GM10847 (cell line): Measurements from ENCODE around the gene TMX3.

Experiments used
- POLR2A ChIP-seq: IDR thresholded peaks from 2 replicates; pipeline ENCODE4 v1.6.1; 2011; ENCODE audit not compliant: insufficient read length; ENCODE audit errors: extremely low read depth

The TMX3 gene, protein sequence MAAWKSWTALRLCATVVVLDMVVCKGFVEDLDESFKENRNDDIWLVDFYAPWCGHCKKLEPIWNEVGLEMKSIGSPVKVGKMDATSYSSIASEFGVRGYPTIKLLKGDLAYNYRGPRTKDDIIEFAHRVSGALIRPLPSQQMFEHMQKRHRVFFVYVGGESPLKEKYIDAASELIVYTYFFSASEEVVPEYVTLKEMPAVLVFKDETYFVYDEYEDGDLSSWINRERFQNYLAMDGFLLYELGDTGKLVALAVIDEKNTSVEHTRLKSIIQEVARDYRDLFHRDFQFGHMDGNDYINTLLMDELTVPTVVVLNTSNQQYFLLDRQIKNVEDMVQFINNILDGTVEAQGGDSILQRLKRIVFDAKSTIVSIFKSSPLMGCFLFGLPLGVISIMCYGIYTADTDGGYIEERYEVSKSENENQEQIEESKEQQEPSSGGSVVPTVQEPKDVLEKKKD

DNA sequence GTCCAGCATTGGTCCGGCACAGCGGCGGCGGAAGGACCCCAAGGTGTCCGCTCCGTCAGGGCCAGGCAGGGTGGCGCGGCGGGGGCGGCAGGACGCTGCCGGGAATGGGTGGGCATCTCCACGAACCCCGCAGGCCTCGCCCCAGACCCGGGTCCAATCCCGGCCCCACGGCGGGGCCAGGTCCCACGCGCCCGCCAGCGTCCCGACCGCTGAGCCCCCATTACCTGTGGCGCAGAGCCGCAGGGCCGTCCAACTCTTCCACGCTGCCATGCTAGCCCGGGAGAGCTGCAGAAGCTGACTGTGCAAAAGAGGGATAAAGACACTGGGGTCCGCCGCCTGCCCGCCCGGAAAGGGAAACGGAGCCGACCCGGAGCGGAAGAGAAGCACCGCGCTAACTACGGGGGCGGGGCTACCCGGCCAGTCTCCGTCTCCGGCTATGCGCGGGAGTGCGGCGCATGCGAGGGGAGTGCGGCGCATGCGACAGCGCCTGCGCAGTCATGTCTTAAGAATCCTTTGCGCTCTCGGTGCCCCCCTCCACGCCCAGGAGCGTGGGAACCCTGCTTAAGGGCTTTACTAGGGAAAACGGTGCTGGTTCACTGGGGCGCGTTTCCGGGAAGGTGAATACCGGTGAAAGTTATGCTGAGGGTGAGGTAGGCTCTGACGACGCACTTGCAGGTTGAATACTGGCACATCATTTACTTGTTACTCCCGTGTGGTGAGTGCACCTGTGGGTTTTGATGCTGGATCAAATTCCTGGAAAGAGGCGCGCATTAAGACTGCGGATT, at the start of gene TMX3:
Gene TMX3 (minus strand): TSS at position 397 of the 785 bp plus-strand sequence. CDS start 127 bp downstream, at position 270.
- TF ChIP-seq POLR2A, result peak; percentile 72

DNA sequence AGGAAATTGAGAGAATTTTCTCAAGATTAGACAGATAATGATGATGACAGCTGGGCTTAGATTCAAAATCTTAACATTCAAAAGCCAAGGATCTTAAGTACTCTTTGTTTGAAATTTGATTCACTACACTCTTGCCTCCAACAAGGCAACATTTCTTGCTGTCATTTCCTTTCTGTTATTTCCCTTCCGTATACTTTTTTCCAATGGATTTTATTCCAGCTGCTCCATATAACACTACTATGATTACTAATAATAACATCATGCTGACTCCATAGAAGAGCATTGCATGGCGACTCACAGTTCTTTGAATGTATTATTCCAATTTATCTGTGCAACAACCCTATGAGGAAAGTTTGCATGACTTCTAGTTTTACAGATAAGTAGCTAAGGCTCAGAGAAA, 49.1 kb upstream of the TMX3 start:
- TF ChIP-seq POLR2A, result no peak

GRCh38 chr18:68763083-68763482, 48.2 kb upstream of the TMX3 start:
- no peak for TF ChIP-seq POLR2A

GRCh38 chr18:68759308-68759707, 44.4 kb upstream of the TMX3 start:
- TF ChIP-seq POLR2A, result no peak

GRCh38 chr18:68757126-68757525, 42.2 kb upstream of the TMX3 start:
- no peak for TF ChIP-seq POLR2A

DNA sequence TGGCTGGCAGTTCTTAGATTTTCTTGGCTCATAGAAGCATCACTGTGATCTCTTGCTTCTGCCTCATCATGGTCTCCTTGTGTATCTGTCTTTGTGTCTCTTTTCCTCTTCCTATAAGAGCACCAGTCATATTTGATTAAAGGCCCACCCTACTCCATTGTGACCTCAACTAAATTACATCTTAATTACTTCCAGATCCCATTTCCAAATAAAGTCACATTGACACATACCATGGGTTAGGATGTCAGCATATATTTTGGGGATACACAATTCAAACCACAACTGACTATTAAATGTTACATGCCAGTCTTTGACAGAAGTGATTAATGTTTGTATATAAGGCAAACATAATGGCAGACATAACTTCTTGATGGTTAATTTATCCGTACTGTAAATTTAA, 27.3 kb upstream of the TMX3 start:
- no peak for TF ChIP-seq POLR2A

- no peak for TF ChIP-seq POLR2A
These were observed 26.1 kb upstream of the TMX3 start for GRCh38 chr18:68740966-68741365.

- no peak for TF ChIP-seq POLR2A
These were observed 24.6 kb upstream of the TMX3 start for GRCh38 chr18:68739462-68739861.

DNA sequence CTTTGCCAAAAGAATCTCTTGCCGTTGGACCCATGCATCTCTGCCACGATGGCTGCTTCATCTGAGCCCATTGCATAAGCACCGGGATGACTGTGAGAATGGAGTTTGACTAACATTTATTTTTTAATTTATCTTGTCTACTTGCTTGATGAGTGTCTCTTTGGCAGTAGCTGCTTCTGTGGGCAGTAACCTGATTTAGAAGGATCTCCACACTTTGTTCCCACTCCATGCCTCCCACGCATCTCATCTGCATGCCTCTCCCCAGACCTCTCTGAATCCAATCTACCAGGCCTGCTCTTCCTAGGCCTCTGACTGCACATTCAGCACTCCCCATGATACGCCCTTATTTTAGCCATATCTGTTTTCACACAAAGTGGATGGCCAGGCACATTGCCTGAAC, 23.7 kb upstream of the TMX3 start:
- no peak for TF ChIP-seq POLR2A

DNA sequence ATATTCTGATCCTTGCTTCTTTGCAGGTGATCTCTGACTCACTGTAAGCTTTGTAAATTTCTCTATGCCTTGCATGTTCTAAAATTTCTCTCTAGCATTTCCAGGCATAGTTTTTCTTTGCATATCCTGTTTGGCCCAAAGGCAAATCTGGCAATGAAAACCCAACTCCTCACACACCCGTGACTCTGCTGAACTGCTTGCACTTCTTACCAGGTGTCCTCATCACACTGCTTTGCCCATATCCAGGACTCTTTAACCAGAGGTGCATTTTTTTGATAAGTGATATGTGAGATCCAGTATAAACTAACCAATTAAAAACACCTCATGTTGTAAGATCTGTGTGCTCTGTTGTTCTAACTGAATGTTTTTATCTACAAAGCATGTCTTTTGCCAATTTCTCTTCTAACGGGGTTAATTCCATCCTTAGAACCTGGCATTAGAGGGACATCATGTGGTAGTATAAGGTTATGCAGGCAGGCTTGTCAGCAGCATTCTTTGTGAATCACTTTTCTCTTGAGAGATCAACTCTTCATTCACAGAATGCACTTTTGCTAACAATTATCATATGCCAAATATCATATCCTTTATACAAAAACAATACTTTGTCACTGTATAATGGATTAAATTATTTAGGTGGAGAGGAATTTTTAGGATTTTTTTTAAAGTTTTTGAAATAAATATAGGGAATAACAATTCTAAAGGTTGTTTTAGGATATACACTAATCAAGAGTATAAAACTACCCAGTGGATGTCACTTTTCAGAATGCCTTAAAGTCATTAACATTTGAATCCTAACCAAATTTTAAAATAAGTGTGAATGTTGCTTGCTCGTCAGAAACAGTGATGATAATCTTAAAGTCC, 20.8 kb upstream of the TMX3 start:
- TF ChIP-seq POLR2A, result no peak

DNA sequence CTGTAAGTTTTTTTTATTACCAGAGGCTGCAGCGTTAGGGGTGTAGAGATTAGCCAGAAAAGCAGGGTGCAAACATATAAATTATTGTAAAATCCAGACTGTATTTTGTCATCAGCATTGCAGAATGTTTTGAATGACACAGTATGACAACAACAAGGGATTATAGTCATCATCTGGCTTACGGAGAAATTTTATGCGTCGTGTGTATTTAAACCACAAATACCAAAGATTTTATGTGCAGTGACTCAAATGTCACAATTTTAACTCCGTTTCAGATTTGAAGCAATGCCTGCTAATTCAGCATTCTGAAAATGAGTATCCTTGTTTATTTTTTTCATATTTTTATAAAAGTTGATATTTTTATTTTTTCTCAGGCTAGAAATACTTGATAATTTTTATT, 19.4 kb upstream of the TMX3 start:
- TF ChIP-seq POLR2A, result no peak

DNA sequence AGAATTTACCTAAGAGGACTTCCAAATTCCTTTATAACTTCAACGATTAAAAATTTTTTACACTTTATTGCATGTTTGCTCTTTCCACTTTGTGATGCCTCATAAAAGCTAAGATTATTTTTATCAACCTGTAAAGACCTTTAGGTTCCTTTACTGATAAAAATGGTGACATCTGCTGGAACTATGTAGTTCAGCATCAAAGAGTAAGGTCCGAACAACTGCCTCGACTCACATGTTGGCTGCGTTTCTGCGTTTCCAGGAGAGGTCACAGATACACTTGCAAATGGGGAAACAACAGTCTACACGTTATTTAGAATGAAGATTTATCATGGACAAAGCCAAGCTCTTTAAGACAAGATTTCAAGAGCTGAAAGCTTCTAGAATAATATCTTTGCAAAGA, 18.8 kb upstream of the TMX3 start:
- TF ChIP-seq POLR2A, result no peak

- TF ChIP-seq POLR2A, result no peak
These were observed 13.3 kb upstream of the TMX3 start for GRCh38 chr18:68728081-68728700.

DNA sequence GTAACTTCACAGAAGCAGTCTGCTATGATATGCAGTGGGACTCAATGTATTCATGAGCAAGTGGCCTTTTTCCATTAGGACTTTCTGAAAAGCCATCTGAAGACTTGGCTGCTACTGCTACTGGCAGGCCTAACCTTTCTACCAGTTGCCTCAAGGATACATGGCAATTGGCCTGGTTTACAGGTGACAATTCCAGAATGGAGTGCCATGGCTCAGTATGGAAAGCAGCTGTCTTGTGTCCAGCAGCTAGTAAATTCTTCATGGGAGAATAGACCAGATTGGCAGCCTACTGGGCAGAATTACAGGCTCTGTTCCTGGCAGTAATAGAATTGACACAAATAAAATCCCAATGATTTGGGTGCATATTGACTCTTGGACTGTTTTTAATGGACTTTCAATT, 12.6 kb upstream of the TMX3 start:
- TF ChIP-seq POLR2A, result no peak

DNA sequence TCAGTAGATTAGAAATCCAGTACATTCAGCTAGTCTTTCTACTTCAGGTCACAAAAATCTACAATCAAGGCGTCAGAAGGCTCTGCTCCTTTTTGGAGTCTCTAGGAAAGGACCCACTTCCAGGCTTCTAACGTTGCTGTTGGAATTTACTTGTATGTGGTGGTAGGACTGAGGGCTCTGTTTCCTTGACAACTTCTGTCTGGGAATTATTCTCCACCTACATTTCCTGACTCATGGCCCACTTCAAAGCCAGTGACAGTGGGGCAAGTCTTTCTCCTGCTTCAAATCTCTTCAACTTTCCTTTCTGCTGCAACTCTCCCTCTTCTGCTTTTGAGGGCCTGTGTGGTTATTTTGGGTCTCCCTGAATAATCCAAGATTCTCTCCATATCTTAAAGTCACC, 10.4 kb upstream of the TMX3 start:
- TF ChIP-seq POLR2A, result no peak
